Choroid plexus epithelial cell (primary cell): ENCODE data around the gene NPC1L1.

Experiments used
- DNase-seq: peaks from one replicate; pipeline ENCODE4 v3.0.0-alpha.2; 2010; ENCODE audit warnings: low read depth
- H3K4me3 ChIP-seq: 2 replicates; pipeline ENCODE4 v1.5.1; 2011; ENCODE audit warnings: low read depth, mild to moderate bottlenecking, control low read depth, low read length, moderate library complexity
- CTCF ChIP-seq: conservative IDR thresholded peaks from 2 replicates; pipeline ENCODE4 v1.5.1; 2011; ENCODE audit warnings: low read depth, mild to moderate bottlenecking, control low read depth, inconsistent platforms, low read length, moderate library complexity

Gene NPC1L1

GRCh38 chr7:44488955-44489354 lies 52.2 kb downstream of the NPC1L1 start:
- DNase-seq, result no peak
- peak overlapping the region; percentile 77 for H3K4me3 ChIP-seq

GRCh38 chr7:44486693-44487092 lies 54.4 kb downstream of the NPC1L1 start:
- no peak for TF ChIP-seq CTCF
- H3K4me3 ChIP-seq, result no peak overlapping the region
- DNase-seq, result peak; percentile 31

More at GRCh38 chr7:44488955-44489354, 52.2 kb downstream of the NPC1L1 start:
- no peak for TF ChIP-seq CTCF

DNA sequence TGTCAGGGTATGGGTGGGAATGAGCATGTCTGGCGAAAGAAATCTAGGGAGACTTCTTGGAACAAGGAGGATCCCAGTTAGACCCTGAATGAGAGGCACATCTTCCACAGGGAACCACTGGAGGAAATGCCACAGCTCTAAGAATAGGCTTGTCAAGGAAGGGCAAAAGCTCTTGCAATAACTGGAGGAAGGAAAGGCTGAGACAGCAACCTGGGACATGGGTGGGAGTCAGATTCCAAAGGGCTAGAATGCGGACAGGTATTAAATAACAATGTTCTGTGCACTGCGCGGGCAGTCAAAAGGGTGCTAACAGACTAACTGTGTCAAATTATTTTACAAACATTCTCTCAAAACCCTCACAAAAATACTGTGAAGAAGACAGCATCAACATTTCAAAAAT lies 55.1 kb downstream of the NPC1L1 start:
- no peak for DNase-seq
- no peak for TF ChIP-seq CTCF

DNA sequence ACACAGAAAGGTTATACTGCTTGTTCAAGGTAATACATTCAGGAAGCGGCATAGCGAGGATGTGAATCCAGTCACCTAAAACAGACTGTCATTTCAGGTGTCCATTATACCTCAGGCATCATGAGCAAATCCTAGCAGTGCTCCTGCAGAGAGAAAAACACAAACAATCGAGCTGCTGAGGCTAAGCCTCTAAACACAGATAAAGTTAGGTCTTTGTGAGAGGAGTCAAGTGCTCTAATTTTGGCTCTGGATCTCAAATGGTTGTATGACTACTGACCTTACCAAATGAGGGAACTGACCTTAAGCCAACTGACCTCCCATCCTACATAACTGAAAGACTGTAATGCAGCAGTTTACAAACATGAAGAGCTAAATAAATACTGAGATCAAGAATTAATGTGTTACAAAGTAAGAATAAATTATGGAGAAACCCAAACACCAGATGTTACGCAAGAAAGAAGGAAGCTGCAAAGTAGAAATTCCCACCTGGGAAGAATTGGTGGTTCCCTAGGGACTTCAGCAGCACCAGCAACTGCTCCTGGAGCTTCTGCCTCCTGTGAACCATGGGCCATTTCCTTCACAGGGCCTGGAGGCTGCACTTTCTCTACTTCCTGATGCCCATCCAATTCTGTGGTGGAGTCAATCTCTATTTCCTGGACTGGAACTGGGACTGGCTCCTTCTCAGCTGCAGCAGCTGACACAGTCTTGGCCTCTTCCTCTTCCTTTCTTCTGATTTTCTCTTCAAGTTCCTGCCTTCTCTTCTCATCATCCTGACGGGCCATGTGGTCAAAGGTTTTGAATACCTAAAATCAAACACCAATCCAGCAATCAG lies 56.4 kb downstream of the NPC1L1 start:
- no peak for DNase-seq
- no peak overlapping the region for H3K4me3 ChIP-seq
- no peak for TF ChIP-seq CTCF

More for the DNA sequence above, 55.1 kb downstream of the NPC1L1 start:
- no peak overlapping the region for H3K4me3 ChIP-seq

- no peak overlapping the region for H3K4me3 ChIP-seq
- no peak for TF ChIP-seq CTCF
- DNase-seq, result no peak
Observed at GRCh38 chr7:44482502-44483485, 58.3 kb downstream of the NPC1L1 start.

GRCh38 chr7:44477938-44478337 lies 63.2 kb downstream of the NPC1L1 start:
- no peak overlapping the region for H3K4me3 ChIP-seq
- DNase-seq, result no peak
- TF ChIP-seq CTCF, result no peak
